Stomach (tissue), 4 donors: ENCODE measurements around the gene ZSCAN18.

Experiments
- CTCF ChIP-seq, 7 experiments: fragments of 450-650 bp in 4 of 7; fragments of 200-600 bp in 3 of 7; sonication (generic) in 3 of 7; IDR thresholded peaks; one replicate each; pipeline ENCODE4 v1.5.1; 2016 to 2019; ENCODE audit warnings: antibody characterized with exemption in 7 of 7, control low read depth in 2 of 7, mild to moderate bottlenecking in 1 of 7
- EP300 ChIP-seq: sonication (generic); formaldehyde crosslinking; IDR thresholded peaks from one replicate; pipeline ENCODE4 v1.6.1; 2017; ENCODE audit warnings: antibody characterized with exemption
- POLR2A ChIP-seq, 4 donors: fragments of 450-650 bp; IDR thresholded peaks; one replicate each; pipeline ENCODE4 v1.6.1; 2016; ENCODE audit warnings: antibody characterized with exemption in 4 of 4, control low read depth in 2 of 4, mild to moderate bottlenecking in 1 of 4, moderate library complexity in 1 of 4
- POLR2AphosphoS5 ChIP-seq, 3 donors: sonication (generic); formaldehyde crosslinking; IDR thresholded peaks; one replicate each; pipeline ENCODE4 v1.6.1; 2016; ENCODE audit warnings: antibody characterized with exemption in 3 of 3

- no peak for TF ChIP-seq CTCF (IDR thresholded peaks at IDR 0.05)
- no peak for TF ChIP-seq POLR2A (IDR thresholded peaks at IDR 0.05)
- no peak for TF ChIP-seq POLR2AphosphoS5 (IDR thresholded peaks at IDR 0.05)
- TF ChIP-seq EP300 = no peak
These were observed 9.4 kb downstream of the ZSCAN18 start for GRCh38 chr19:58088521-58089052.
